Measurements from ENCODE around the gene TAF4B.
"Not testable (repeated sequence)": the region's sequence is repeated elsewhere in the genome, so short reads cannot be mapped to it uniquely, and the experiment has no call there.

The TAF4B gene, protein sequence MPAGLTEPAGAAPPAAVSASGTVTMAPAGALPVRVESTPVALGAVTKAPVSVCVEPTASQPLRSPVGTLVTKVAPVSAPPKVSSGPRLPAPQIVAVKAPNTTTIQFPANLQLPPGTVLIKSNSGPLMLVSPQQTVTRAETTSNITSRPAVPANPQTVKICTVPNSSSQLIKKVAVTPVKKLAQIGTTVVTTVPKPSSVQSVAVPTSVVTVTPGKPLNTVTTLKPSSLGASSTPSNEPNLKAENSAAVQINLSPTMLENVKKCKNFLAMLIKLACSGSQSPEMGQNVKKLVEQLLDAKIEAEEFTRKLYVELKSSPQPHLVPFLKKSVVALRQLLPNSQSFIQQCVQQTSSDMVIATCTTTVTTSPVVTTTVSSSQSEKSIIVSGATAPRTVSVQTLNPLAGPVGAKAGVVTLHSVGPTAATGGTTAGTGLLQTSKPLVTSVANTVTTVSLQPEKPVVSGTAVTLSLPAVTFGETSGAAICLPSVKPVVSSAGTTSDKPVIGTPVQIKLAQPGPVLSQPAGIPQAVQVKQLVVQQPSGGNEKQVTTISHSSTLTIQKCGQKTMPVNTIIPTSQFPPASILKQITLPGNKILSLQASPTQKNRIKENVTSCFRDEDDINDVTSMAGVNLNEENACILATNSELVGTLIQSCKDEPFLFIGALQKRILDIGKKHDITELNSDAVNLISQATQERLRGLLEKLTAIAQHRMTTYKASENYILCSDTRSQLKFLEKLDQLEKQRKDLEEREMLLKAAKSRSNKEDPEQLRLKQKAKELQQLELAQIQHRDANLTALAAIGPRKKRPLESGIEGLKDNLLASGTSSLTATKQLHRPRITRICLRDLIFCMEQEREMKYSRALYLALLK

DNA sequence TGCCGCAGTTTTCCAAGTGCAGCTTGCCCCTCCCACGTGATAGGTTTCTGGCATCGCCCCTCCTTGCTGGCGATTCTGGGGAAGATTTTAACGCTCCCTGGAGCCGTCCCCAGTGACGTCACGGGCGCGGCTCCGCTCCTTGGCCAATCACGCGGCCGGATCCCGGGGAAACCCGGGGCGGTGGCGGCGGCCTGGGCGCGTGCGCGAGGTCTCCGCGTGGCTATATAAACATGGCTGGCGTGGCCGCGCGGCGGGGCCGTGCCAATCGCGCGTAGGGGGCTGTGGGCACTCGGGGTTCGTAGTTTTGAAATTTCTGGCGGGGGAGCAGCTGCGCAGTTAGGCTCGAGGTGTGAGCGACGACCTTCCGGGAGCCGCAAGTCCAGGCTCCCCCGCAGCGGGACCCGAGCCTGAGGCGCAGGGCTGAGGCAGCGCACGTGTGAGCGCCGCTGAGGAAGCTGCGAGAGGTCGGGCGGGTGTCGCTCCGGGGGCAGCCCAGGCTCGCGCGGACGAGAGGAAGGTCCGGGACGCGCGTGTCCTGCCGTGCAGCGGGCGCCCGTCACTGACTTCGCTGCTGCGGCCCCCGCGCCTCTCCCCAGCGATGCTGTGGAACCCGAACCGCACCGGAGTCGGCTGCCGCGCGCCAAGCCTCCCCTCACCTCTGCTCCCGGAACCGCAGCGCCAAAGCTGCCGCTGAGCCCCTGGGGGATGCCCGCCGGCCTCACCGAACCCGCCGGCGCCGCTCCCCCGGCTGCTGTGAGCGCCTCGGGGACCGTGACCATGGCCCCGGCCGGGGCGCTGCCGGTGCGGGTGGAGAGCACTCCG, at the start of gene TAF4B:
Gene TAF4B (plus strand): TSS at position 217 of the 822 bp plus-strand sequence. CDS start 489 bp downstream, at position 706.
- DNase-seq: peak; percentile 87

DNA sequence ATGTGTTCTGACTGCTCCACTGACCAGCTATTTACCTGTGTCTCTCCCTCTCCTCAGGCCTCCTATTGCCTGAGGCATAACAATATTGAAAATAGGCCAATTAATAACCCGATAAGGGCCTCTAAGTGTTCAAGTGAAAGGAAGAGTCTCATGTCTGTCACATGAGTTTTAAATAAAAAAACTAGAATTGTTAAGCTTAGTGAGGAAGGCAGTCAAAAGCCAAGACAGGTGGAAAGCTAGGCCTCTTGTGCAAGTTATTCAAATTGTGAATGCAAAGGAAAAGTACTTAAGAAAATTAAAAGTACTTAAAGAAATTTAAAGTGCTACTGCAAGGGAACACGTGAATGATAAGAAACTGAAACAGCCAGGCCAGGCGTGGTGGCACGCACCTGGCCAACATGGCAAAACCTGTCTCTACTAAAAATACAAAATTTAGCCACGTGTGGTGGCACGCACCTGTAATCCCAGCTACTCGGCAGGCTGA, 44.9 kb upstream of the TAF4B start:
- no peak for DNase-seq

DNA sequence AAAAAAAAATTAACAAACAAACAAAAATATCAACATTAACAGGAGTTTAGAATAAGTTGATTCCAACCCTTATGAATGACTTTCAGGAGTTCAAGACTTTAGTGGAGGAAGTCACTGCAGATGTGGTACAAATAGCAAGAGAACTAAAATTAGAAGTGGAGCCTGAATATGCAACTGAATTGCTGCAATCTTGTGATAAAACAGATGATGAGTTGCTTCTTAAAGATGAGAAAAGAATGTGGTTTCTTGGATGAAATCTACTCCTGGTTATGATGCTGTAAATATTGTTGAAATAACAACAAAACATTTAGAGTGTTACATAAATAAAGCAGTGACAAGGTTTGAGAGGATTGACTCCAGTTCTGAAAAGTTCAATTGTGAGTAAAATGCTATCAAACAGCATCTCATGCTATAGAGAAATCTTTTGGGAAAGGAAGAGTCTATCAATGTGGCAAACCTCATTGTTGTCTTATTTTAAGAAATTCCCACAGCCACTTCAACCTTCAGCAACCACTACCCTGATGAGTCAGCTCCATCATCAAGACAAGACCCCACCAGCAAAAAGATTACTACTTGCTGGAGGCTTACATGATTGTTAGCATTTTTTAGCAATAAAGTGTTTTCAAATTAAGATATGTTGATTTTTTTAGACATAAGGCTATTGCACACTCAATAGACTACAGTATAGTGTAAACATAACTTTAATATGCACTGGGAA, 42.7 kb upstream of the TAF4B start:
- DNase-seq: no peak

DNA sequence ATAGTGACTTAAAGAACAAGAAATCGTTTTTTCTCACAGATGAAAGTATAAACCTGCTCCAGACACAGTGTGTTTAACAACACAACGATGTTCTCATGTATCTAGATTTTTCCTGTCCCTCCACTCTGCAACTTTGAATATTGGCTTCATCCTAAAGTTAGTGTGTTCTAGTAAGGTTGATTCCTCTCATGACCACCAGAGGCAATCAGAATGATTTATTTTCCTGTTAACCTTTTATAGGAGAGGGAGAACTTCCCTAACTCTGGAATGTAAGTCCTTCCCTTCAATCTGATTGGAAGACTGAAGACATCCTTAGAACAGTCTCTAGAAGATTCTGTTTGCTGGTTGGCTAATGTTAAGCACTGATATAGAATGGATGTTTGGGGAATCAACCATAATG, 41.0 kb upstream of the TAF4B start:
- DNase-seq: no peak

DNA sequence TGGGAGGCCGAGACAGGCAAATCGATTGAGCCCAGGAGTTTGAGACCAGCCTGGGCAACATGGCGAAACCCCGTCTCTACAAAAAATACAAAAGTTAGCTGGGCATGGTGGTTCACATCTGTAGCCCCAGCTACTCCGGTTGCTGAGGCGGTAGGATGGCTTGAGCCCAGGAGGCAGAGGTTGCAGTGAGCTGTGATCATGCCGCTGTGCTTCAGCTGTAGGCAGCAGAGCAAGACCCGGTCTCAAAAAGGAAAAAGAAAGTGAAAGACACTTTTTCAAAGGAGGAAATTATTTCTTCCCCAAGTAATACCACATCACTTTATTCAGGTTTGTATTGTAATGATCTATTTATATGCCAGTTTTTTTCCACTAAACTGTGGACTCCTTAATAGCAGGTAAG, 35.7 kb upstream of the TAF4B start:
- DNase-seq: peak; percentile 21

DNA sequence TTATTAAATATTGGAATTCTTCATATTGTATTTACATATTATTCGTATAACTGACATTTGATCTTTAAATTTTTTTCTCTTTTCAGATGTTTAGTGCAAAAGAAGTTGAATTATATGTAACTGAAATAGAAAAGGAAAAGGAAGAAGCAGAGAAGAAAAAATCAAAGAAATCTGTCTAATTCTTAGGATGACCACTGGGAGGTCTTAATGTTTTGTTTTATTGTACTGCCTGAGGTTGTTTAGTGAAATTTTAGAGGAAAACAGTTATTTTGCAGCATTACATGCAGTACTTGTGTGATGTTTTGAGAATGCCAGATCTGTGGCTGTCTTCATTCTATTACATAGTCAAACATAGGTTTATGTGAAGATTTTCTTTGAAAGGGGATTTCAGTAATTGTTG, 34.0 kb upstream of the TAF4B start:
- no peak for DNase-seq

DNA sequence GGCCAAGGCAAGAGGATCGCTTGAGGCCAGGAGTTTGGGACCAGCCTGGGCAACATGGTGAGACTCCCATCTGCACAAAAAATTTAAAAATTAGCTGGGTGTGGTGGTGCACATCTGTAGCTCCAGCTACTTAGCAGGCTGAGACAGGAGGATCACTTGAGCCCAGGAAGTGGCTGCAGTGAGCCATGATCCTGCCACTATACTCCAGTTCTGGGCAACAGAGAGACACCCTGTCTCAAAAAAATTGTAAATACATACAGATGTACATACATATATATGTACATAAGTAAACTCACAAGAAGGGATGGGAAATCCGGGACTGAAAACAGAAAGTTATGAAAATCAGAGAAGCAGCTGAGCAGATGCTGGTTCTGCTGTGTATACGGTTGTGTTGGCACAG, 29.6 kb upstream of the TAF4B start:
- DNase-seq: no peak

DNA sequence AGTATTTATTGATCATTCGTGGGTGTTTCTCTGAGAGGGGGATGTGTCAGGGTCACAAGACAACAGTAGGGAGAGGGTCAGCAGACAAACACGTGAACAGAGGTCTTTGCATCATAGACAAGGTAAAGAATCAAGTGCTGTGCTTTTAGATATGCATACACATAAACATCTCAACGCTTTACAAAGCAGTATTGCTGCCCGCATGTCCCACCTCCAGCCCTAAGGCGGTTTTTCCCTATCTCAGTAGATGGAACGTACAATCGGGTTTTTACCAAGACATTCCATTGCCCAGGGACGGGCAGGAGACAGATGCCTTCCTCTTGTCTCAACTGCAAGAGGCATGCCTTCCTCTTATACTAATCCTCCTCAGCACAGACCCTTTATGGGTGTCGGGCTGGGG, 24.2 kb upstream of the TAF4B start:
- DNase-seq: not testable (repeated sequence)

DNA sequence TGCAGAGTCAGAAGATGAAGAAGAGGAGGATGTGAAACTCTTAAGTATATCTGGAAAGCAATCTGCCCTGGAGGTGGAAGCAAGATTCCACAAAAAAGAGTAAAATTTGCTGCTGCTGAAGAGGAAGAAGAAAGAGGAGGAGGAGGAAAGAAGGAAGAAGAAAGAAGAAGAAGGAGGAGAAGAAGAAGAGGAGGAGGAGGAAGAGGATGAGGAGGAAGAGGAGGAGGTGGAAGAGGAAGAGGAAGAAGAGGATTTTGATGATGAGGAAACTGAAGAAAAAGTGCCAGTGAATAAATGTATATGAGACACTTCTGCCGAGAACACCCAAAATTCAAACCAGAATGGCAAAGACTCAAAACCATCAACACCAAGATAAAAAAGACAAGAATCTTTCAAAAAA, 20.9 kb upstream of the TAF4B start:
- no peak for DNase-seq

DNA sequence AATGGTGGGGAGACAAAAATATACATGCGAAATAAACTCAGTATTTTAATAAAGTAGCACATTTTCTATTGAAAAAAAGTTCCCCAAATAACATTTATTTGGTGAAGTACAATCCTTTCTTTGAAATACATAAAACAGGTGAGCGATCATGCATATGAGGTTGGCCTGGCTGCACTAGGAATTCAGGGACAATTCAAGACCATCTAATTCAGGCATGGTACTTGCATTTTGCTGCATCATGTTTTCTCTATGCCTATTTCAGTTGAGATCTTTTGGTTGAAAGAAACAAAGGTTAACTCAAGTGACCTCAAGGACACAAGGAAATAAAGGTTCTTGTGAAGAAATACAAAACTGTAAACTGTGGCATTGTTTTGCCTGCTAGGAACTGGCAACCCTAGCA, 19.8 kb upstream of the TAF4B start:
- no peak for DNase-seq

DNA sequence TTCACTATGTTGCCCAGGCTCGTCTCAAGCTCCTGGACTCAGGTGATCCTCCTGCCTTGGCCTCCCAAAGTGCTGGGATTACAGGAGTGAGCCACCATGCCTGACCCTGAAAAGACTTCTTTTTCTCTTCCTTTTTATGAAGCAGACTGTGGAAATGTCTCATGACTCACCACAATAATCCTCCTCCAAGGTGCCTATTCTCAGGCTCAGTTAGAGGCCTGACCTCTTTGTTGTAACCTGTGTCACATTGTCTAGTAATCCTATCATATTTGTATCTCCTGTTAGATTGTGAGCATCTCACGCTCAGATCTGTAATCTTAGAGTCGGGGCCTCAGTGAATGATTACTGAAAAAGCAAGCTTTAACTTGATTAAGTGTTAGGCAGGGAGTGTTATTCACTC, 18.3 kb upstream of the TAF4B start:
- no peak for DNase-seq

DNA sequence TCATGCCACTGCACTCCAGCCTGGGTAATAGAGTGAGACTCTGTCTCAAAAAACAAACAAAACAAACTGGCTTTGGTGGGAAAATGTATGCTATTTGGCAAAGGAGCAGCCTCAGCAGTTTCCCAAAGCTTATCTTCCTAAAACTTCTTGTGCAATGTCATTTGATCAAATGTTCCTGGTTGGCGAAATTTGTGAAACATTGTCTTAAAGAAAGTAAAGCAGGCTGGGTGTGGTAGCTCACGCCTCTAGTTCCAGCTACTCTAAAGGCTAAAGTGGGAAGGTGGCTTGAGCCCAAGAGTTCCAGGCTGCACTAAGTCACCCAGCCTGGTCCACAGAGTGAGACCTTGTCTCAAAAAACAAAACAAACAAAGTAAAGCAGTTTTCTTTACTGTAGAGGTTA, 17.3 kb upstream of the TAF4B start:
- DNase-seq: no peak

DNA sequence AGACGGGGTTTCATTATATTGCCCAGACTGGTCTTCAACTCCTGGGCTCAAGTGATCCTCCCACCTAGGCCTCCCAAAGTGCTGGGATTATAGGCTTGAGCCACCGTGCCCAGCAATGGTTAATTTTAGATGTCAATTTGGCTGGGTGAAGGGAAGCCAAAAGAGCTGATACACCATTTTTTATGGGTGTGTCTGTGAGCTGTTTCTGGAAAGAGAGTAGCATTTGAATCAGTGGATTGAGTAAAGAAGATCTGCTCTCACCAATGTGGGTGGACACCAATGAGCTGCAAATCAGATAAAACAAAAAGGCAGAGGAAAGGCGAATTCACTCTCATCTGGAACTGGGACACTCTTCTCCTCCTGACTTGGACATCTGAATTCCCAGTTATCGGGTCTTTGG, 16.1 kb upstream of the TAF4B start:
- no peak for DNase-seq

DNA sequence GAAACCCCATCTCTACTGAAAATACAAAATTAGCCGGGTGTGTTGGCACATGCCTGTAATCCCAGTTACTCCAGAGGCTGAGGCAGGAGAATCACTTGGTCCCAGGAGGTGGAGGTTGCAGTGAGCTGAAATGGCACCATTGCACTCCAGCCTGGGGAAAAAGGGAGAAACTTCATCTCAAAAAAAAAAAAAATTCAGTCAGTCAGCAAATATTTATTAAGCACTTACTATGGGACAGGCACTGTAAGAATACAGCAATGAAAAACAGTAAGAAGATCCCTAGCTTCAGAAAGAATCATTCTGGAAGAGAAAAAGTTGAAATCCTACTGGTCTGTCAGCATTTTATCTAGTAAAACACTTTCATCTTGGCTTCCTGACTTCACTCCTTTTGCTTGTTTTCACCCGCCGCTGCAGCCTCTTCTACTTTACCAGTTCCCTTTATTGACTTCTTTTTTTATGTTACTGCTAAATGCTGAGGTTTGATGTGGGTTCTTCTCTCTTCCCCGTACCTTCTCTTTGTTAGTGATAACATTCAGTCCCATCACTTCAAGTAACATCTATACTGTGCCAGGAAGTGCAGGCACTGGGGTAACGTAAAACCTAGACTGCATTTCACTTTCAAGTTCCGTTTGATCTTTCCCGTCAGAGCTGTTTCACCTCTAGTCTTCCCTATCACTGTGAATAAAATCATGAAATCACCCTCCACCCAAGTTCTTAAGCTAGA, 10.8 kb upstream of the TAF4B start:
- peak; percentile 2 for DNase-seq

DNA sequence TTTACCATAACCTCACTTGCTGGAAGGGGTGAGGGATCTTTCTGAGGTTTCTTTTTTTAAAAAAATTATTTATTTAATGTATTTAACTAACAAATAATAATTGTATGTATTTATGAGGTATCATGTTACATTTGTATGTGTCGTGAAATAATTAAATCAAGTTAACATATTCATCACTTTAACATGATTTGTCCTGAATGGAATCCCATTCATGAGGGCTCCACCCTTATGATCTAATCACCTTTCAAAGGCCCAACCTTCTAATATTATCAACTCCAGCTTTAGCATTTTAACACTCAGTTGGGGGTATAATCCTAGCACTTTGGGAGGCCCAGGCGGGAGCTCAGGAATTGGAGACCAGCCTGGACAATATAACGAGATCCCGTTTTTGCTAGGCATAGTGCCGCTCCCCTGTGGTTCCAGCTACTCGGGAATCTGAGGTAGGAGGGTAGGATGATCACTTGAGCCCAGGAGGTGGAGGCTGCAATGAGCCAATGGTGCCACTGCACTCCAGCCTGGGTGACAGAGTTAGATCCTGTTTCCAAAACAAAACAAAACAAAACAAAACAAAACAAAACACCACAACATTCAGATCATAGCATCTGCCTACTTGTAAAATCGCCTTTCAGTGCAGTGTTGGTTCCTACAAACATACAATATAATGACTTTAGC, 1.1 kb upstream of the TAF4B start:
- DNase-seq: no peak

DNA sequence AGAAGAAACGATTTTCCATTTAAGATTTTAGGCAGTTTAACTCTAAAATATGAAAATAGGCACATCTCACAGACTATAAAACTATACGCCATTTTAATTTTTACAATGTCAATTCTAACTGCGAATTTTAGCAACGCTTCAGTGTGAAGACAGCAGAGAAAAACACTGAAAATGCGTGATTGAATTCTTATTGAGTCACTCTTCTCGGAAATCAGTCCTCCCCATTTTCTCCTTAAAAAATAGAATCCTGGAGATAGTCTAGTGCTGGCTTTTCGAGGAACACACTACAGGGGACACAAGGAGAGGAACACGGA, 373 bp upstream of the TAF4B start:
- no peak for DNase-seq

DNA sequence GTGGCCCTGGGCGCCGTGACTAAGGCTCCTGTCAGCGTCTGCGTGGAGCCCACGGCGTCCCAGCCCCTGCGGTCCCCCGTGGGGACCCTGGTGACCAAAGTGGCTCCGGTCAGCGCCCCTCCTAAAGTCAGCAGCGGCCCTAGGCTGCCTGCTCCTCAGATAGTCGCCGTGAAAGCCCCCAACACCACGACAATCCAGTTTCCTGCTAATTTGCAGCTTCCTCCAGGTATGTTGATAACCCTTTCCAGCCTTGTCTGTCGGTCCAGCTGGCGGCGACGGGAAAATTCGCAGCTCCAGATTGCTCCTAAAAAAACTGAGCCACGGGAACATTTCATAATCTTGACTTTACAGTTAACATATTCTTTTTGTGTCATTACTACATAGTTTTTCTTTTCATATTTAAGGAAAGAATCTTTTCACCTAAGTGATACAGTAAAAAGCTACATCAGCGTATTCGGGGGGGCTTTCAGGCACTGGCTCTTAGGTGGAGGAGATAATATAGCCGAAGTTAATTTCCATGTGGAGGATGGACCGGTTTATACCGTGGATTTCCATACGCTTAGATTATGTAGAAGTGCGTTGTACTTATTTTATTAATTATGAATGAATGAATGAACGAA, 916 bp downstream of the TAF4B start:
- no peak for DNase-seq

DNA sequence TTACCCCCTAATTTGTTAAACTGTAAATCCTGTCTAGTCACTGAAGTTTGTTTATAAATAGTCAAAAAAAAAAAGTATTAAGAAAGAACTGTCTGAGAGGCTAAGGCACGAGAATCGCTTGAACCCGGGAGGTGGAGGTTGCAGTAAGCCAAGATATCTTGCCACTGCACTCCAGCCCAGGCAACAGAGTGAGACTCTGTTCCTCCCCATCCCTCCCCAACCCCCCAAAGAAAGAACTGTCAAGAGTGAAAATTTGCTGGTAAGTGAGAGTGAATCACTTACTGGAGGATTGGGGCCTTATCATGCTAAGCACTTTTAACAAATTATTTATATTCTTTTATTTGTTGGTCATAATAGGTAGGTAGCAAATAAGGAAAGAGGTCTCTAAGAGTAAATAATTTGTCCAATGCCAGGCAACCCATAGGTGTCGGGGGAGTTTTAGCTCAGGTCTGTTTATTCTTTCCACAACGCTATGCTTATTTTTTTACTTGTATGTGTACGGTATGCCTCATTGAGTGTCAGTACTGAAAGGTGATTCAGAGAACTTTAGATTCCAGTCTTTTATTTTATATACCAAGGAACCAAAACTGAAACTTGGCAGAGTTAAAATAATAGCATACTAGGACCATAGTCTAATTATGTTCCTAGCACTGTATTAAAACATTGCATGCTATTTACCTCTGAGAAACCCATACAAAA, 2.5 kb downstream of the TAF4B start:
- DNase-seq: no peak

DNA sequence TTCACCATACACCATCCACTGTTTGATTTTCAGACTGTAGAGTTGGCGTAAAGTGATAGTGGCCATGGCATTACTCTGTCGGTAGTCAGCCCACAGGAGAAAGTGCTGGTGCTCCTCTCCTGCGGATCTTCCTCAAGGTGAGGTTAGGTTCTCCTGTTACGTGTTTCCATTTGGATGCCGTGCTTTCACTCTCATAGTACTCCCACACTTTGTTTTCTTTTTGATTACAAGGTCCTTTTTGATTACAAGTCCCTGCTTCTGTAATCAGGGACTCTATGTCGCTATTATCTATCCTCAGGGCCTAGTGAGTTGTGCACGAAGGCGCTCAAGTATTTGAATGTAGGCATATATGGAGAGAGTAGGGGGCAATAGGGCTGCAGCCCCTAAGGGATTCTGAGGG, 4.3 kb downstream of the TAF4B start:
- DNase-seq: no peak

DNA sequence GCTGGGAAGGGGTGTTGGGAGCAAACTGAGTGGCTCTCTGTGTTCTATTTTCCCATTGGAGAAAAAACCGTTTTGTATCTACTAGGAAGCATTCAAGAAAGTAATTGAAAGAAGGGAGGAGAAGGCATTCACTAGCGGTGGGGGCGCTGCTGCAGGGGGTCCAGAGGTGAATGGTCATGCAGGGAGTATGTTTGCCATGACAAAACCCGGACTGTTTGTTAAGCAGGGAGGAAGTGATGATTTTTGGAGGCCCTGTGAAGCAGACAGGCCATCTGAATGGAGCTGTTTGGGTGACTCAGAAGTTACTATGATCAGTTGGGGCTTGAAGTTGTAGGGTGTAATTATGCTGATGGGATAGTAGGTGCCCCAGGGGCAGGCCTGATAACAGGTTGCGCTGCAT, 7.0 kb downstream of the TAF4B start:
- DNase-seq: no peak
